ENCODE data around the gene GNRHR. TPM values are rescaled to one million over a fixed set of nuclear protein-coding genes. Genes with fewer than 3 reads are reported as not detected.
"Not testable (repeated sequence)": the region's sequence is repeated elsewhere in the genome, so short reads cannot be mapped to it uniquely, and the experiment has no call there.

The GNRHR gene
- total RNA-seq, 1 experiment from 2014 or later = not detected

DNA sequence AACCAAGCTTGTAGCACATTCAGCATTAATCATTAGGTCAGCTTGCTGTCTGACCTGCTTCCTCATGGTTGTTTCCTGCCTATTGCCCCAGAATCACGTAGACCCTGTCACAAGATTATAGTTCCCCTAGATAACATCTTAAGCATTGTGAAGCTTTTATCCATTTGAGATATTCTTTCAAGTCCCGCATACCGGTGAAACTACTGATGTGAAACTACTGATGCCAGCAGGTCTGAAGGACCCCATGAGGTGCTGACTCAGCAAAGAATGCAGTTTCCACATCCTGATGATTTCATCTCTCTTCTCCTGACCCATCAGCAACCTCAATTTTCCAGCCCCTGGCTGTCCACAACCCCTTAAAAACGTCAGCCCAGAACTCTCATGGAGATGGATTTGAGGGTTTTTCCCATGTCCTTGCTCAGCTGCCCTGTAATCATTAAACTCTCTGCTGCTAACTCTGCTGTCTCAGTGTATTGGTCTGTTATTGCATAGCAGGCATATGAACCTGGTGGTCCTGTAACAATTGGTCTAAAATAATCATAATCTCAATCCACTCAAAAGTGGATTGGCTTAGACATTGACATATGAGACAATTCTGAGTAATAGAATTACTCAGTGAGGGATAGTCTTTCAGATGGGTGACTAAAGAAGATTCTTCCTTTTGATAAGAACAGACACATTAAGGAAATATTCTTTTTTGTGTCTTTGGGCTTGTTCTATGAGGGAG is 26.9 kb downstream of the GNRHR start:
- peak; percentile 42 for DNase-seq (ENCODE audit: low spot score)

DNA sequence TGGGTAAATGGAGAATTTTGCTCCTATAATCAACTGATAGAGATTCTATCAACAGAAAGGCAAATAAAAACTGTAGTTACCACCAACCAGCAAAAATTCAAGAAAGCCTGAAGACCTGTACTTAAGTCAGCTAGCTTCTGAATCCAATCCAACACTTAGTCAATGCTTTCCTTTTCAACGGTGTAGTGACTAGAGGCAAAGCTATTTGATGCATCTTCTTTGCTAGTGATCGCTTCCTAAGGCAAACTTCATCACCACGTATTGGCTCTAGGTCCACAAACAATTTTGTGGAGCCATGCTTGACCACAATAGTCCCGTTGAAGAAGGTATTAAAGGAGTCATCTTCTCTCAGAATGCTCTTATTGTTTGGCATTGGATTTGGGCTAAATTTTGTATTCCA is 28.2 kb downstream of the GNRHR start:
- DNase-seq (ENCODE audit: low spot score) = no peak

- DNase-seq (ENCODE audit: low spot score) = no peak
These were observed 29.1 kb downstream of the GNRHR start for GRCh38 chr4:67725132-67725531.

GRCh38 chr4:67723949-67724348 is 30.2 kb downstream of the GNRHR start:
- DNase-seq (ENCODE audit: low spot score) = no peak

DNA sequence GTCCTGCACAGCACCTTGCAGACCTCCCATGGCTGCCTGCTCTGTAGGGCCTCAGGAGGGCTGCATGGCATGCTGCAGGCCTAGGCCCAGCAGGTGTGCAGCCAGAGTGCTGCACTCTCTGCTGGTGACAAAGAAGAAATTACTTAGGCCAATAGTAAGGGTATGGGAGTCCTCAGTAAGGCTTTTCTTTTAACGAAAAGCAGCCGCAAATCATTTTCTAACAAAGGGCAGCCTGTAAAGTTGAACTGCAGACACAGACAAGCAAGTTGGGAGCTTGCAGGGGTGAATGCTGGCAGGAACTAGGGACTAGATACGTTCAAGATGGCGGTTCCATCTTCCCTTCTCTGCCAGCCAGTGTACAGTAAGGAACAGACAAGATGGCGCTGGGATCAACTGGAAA is 30.8 kb downstream of the GNRHR start:
- no peak for DNase-seq (ENCODE audit: low spot score)

DNA sequence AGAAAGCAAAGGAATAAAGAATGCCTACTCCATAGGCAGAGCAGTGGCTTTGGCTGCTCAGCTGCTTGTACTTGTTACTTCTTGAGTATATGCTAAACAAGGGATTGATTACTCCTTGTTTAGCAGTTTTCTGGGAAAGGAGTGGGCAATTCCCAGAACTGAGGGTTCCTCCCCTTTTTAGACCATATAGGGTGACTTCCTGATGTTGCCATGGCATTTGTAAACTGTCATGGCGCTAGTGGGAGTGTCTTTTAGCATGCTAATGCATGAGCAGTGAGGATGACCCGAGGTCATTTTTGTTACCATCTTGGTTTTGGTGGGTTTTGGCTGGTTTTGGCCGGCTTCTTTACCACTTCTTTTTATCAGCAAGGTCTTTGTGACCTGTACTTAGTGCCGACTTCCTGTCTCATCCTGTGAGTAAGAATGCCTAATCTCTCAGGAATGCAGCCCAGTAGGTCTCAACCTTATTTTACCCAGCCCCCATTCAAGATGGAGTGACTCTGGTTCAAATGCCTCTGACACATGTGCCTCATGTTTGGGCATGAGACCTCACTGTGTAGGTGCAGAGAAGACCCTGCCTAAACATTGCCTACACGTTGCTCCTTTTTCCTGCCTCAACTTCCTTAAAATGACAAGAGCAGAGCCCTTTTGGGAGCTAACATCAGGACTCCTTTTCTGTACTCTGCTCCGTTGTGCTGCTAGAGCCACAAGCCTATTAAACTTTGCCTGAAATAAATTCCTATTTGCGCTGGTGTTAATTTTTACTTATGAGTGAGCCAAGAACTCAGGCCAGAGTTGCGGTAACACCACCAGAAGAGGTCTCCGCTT is 32.2 kb downstream of the GNRHR start:
- peak; percentile 88 for DNase-seq (ENCODE audit: low spot score)

DNA sequence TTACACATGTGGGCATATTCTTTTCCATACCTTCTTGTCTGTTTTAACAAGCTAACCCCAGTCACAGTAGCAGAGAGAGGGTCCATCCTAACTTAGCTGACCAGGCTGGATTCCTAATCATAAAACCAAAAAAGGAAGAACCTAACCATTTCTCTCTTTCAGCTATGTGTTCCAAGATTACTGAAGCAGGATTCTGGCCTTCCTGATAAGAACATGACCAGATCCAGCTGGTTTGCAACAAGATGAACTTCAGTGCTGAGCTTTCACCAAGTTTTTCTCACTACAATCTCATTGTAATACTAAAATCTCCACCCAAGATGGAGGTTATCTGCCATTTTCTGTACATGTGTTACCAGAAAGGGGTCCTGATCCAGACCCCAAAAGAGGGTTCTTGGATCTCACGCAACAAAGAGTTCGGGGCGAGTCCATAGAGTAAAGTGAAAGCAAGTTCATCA is 32.8 kb downstream of the GNRHR start:
- no peak for DNase-seq (ENCODE audit: low spot score)

DNA sequence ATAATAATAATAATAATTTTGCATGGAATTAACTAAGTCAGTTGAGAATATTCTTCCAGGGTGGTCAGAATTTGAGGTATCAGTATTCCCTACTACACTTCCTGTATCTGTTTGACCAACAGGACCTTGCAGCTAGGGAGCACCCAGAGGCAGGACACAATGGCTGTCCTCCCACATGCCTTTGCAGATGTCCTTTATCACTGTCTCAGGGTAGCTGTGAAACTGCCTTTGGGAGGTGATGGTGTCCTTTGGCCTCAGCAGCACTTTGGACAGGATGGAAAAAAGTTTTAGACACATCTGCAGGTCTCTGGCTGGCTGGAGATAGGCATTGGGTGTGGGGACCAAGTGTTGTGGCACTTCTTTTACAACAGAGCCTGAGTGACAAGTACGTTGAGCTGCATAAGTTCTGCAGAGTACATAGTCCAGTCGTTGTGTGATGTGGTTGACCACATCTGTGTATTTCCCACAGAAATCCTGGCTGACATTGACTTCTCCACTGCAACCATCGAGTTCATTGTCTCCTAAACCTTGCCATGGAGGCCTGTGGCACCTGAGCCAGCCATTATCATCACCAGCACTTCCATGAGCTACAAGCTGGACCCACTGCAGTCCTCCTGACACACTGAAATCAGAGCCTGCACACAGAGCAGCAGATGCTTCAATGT is 34.1 kb downstream of the GNRHR start:
- no peak for DNase-seq (ENCODE audit: low spot score)

- no peak for DNase-seq (ENCODE audit: low spot score)
These were observed 35.3 kb downstream of the GNRHR start for GRCh38 chr4:67718848-67719247.

DNA sequence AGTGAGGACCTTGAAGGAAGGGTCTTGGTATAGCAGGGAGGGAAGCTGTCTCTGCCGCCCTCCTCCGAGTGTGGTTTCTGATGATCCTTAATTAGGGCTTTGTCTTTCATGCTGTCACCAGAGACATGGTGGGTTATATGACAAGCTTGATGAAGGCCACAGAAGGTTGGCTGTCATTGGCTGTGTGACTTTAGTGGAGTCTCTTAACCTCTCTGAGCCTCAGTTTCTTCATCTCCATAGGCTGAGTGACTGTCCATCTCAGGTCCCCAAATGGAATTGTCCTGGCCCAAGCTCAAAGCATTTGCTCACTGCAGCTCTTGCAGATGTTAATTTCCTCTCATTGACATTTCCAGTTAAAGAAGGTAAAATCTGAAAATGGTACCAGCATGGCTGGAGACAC is 36.6 kb downstream of the GNRHR start:
- DNase-seq (ENCODE audit: low spot score) = no peak

GRCh38 chr4:67714955-67715354 is 39.2 kb downstream of the GNRHR start:
- DNase-seq (ENCODE audit: low spot score) = no peak

- peak; percentile 27 for DNase-seq (ENCODE audit: low spot score)
These were observed 40.0 kb downstream of the GNRHR start for GRCh38 chr4:67714248-67714583.

DNA sequence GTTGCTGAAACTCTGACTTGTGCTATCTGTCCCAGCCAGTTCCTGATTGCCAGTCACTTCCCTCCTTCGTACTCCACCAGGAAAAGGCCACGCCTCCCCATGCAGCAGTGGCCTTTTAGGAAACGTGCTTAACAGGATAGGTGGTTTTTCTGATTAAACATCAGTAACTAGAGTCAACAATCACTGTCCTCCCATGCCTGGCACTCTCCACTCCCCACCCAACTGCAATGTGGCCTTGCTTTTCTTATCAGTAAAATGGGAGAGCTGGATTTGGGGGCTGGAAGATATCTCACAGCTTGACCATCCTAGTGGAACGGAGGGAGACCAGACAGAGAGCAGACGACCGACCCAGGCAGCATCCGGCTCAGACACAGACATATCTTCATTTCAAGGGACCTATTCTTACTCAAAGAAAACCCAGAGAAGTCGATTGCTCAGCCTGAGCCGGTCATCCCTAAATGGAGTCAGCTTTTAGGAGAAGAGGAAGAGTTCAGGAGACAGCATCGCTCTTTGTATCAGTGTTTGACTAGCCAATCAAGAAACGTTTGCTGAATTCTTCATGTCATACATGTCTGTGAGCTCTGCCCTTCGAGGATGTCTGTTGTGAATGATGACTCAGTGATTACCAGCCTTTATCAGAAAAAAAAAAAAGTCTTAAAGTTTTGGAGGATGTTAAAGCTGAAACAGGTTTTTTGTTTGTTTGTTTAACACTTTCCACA is 40.5 kb downstream of the GNRHR start:
- DNase-seq (ENCODE audit: low spot score) = peak; percentile 52

DNA sequence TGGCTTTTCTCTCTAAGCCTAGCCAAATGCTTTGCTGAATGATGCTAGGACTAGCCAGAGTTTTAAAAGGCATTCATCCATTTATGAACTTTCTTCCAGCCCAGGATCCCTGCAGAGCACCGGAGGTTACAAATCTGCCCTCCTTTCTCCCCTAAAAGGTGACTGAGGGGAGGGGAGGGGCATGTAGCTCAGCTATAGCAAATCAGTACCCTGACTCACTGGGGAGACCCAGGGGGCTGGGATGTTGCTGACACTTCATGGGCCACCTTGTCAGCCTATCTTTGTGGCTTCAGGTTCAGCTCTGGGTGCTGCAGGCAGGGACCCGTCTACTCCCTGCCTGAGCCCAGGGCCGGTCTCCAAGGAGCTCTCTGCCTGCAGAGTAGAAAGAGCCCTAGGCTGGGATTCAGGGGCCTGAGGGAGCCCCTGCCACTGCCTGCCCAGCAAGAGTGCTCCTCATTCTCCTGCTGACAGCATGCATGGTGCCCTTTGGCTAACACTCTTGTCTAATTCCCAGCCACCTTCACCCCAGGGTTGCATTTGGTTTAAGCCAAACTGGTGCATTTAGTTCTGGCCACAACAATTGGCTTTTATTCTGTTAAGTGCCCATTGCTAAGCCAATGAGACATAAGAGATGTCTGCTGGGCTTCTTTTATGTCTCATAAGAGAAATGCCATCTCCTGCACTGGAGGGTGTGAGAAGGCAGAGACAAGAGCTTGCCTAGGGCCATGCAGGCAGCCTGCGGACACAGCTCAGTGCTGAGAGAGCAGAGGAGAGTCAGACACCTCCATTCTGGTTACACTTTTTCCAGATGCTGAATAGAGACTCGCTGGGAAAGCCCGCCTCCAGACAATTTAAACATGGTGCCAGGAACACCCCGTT is 41.3 kb downstream of the GNRHR start:
- DNase-seq (ENCODE audit: low spot score) = no peak

GRCh38 chr4:67712000-67712625 is 42.1 kb downstream of the GNRHR start:
- no peak for DNase-seq (ENCODE audit: low spot score)

GRCh38 chr4:67706682-67707081 is 47.5 kb downstream of the GNRHR start:
- not testable (repeated sequence) for DNase-seq (ENCODE audit: low spot score)

DNA sequence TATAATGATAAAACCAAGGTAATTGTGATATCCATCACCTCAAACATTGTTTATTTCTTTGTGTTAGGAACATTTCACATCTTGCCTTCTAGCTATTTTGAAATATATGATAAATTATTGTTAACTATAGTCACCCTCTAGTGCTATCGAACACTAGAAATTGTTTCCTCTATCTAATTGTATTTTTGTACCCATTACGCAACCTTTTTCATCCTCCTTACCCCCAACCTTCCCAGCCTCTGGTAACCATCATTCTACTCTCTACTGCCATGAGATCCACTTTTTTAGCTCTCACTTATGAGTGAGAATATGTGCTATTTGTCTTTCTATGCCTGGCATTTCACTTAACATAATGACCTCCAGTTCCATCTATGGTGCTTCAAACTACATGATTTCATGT is 49.3 kb downstream of the GNRHR start:
- DNase-seq (ENCODE audit: low spot score) = no peak

- DNase-seq (ENCODE audit: low spot score) = no peak
These were observed 52.0 kb downstream of the GNRHR start for GRCh38 chr4:67702166-67702565.

DNA sequence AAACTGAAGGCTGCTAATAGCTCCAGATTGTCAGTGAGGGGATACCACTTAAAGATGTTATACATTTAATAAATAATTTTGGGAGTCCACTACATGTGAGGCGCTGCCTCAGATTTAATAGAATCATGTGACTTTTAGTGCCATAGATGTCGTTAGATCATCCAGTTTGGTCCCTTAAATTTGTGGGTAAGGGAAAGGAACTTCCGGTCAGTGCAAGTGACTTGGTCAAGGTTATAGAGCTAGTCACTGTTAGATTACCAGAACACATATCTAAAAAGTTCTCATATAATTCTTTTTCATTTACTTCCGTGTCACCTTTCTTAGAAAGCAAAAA is 52.7 kb downstream of the GNRHR start:
- peak; percentile 26 for DNase-seq (ENCODE audit: low spot score)

DNA sequence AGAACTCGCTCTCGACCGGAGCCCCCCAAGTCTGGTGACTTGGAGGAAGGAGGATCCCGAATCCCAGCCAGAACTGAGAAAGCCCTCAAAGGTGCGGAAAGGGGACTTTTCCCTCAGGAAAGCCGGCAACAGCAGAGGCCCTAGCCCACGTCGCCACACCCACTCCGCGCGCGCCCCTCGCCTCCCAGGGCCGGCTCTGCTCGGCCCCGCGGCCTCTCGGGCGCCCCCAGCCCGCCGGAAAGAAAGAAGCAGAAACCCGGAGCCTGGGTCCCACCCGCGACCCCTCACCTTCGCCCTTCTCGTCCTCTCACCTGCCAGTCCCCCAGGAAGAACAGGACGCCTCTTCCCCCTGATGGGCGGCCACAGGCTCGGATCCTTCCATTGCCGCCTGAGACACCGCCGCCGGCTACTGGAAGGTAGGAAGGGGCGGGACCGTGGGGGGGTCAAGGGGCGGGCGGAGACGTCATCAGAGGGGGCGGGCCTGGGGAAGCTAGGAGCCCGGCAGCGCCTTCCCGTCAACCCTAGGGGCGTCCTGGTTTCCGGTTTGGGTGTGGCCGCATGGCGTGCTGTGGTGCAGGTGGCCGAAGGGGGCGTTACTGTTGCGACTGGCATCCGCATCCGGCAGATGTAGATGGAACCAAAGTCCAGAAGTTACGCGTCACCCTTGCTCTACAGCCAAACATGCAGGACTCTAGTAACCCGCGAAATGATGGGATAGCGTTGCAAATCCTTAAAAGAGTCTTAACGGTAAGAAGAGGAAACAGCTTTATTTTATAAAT is 53.3 kb downstream of the GNRHR start, which contains the start of gene UBA6:
UBA6 (minus strand) TSS at position 418 of the 779 bp plus-strand sequence; CDS start at position 382, 36 bp downstream.
- DNase-seq (ENCODE audit: low spot score) = peak; percentile 89

Measured in A172 (cell line).